ENCODE results near the gene OR11H7. TPM values are rescaled to one million over a fixed set of nuclear protein-coding genes. Genes with fewer than 3 reads are reported as not detected.
"Not testable (repeated sequence)": the region's sequence is repeated elsewhere in the genome, so short reads cannot be mapped to it uniquely, and the experiment has no call there.

Gene OR11H7
- total RNA-seq, 1 donor from 2014 or later, result not detected

GRCh38 chr14:20278414-20278813 is 49.6 kb downstream of the OR11H7 start:
- intact Hi-C loops (cut with micrococcal nuclease), result no loop called here

DNA sequence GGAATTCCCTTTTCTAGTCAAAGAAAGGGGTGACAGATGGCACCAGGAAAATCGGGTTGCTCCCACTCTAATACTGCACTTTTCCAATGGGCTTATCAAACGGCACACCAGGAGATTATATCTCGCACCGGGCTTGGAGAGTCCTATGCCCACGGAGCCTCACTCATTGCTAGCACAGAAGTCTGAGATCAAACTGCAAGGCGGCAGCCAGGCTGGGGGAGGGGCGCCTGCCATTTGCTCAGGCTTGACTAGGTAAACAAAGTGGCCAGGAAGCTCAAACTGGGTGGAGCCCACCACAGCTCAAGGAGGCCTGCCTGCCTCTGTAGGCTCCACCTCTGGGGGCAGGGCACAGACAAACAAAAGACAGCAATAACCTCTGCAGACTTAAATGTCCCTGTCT is 51.5 kb downstream of the OR11H7 start:
- intact Hi-C loops (cut with micrococcal nuclease), result not testable (repeated sequence)

Other genes starting within 250 kb of the OR11H7 start
- gene OR4Q2, start 226.8 kb upstream of the OR11H7 start, total RNA-seq, result not detected in 2 replicates
- gene OR4K14, start 209.7 kb upstream of the OR11H7 start, total RNA-seq, result not detected in 2 replicates
- not detected in 2 replicates for gene OR4K13, start 192.9 kb upstream of the OR11H7 start, total RNA-seq
- not detected in 2 replicates for gene OR4L1, start 168.9 kb upstream of the OR11H7 start, total RNA-seq
- not detected in 2 replicates for gene OR4K17, start 118.2 kb upstream of the OR11H7 start, total RNA-seq
- gene OR4N5, start 90.2 kb upstream of the OR11H7 start, total RNA-seq, result not detected in 2 replicates
- gene OR11G2, start 38.1 kb upstream of the OR11H7 start, total RNA-seq, result not detected in 2 replicates
- not detected in 2 replicates for gene OR11H6, start 5.3 kb upstream of the OR11H7 start, total RNA-seq
- not detected in 2 replicates for gene OR11H4, start 10.3 kb downstream of the OR11H7 start, total RNA-seq
- gene TTC5, start 77.0 kb downstream of the OR11H7 start, total RNA-seq, result 24.5 and 24.6 TPM in 2 replicates
- gene CCNB1IP1, start 104.3 kb downstream of the OR11H7 start, total RNA-seq, result 26.3 and 28.5 TPM in 2 replicates
- 28.5 and 32.7 TPM in 2 replicates for gene PARP2, start 114.7 kb downstream of the OR11H7 start, total RNA-seq
- 35.3 and 36.3 TPM in 2 replicates for gene TEP1, start 184.5 kb downstream of the OR11H7 start, total RNA-seq
- 0.05 and 0.11 TPM in 2 replicates for gene KLHL33, start 207.2 kb downstream of the OR11H7 start, total RNA-seq
- 64.5 and 66.6 TPM in 2 replicates for gene OSGEP, start 225.8 kb downstream of the OR11H7 start, total RNA-seq
- gene APEX1, start 226.2 kb downstream of the OR11H7 start, total RNA-seq, result 169 and 170 TPM in 2 replicates
- gene PIP4P1, start 232.5 kb downstream of the OR11H7 start, total RNA-seq, result 34.2 and 36.1 TPM in 2 replicates
- gene PNP, start 240.4 kb downstream of the OR11H7 start, total RNA-seq, result 158 and 160 TPM in 2 replicates